HuH-7 (cell line): ENCODE measurements around the gene CDH20.
"Not testable (repeated sequence)": the region's sequence is repeated elsewhere in the genome, so short reads cannot be mapped to it uniquely, and the experiment has no call there.

Experiments
- DNase-seq: peaks from one replicate; pipeline ENCODE4 v3.0.0; 2011; ENCODE audit warnings: low spot score

The CDH20 gene

GRCh38 chr18:61348230-61348629 is 15.0 kb downstream of the CDH20 start:
- no peak for DNase-seq

- DNase-seq: no peak
Measured at GRCh38 chr18:61350578-61350977, 17.3 kb downstream of the CDH20 start.

- DNase-seq: no peak
Measured at GRCh38 chr18:61352059-61352458, 18.8 kb downstream of the CDH20 start.

GRCh38 chr18:61352611-61353010 is 19.4 kb downstream of the CDH20 start:
- DNase-seq: no peak

GRCh38 chr18:61360404-61361383 is 27.5 kb downstream of the CDH20 start:
- no peak for DNase-seq

GRCh38 chr18:61362511-61362910 is 29.3 kb downstream of the CDH20 start:
- no peak for DNase-seq

GRCh38 chr18:61364953-61365352 is 31.7 kb downstream of the CDH20 start:
- no peak for DNase-seq

- DNase-seq: no peak
Measured at GRCh38 chr18:61368001-61368400, 34.8 kb downstream of the CDH20 start.

- not testable (repeated sequence) for DNase-seq
Measured at GRCh38 chr18:61369671-61370070, 36.4 kb downstream of the CDH20 start.

GRCh38 chr18:61371111-61371510 is 37.9 kb downstream of the CDH20 start:
- DNase-seq: no peak

GRCh38 chr18:61379827-61380226 is 46.6 kb downstream of the CDH20 start:
- no peak for DNase-seq

- no peak for DNase-seq
Measured at GRCh38 chr18:61388010-61388409, 54.8 kb downstream of the CDH20 start.

GRCh38 chr18:61394983-61395382 is 61.8 kb downstream of the CDH20 start:
- no peak for DNase-seq

GRCh38 chr18:61397222-61397621 is 64.0 kb downstream of the CDH20 start:
- no peak for DNase-seq

GRCh38 chr18:61398961-61399705 is 65.9 kb downstream of the CDH20 start:
- no peak for DNase-seq

- DNase-seq: no peak
Measured at GRCh38 chr18:61400016-61400635, 66.9 kb downstream of the CDH20 start.

- DNase-seq: no peak
Measured at GRCh38 chr18:61400716-61401115, 67.5 kb downstream of the CDH20 start.

- no peak for DNase-seq
Measured at GRCh38 chr18:61402726-61403125, 69.5 kb downstream of the CDH20 start.

GRCh38 chr18:61413396-61413795 is 80.2 kb downstream of the CDH20 start:
- DNase-seq: no peak

- DNase-seq: no peak
Measured at GRCh38 chr18:61414086-61414485, 80.9 kb downstream of the CDH20 start.

- no peak for DNase-seq
Measured at GRCh38 chr18:61419763-61420162, 86.5 kb downstream of the CDH20 start.

- no peak for DNase-seq
Measured at GRCh38 chr18:61420218-61420885, 87.1 kb downstream of the CDH20 start.
